ENCODE measurements around the gene RPS13. TPM values are rescaled to one million over a fixed set of nuclear protein-coding genes. Genes with fewer than 3 reads are reported as not detected.

The RPS13 gene
- 100 to 1,000 TPM; 646 to 869 (median 686) TPM for total RNA-seq
- 1,000 to 10,000 TPM; 1,212 to 1,998 TPM for polyA plus RNA-seq
- long read RNA-seq, donor 1, transcript RPS13-203 (5 exons, 664 nt), result minor isoform, 6 of 431 reads
- long read RNA-seq, donor 1, transcript RPS13-207 (2 exons, 594 nt), result minor isoform, 38 of 431 reads
- long read RNA-seq, donor 1, transcript RPS13-202 (6 exons, 646 nt), result major isoform, 381 of 431 reads
- long read RNA-seq, donor 1, partial matches to known transcripts, result 0 of 431 reads
- long read RNA-seq, donor 1, other reads (novel, unspliced or antisense), result 3 of 431 reads
- long read RNA-seq, donor 2, transcript RPS13-203 (5 exons, 664 nt), result minor isoform, 9 of 535 reads
- long read RNA-seq, donor 2, transcript RPS13-207 (2 exons, 594 nt), result minor isoform, 67 of 535 reads
- long read RNA-seq, donor 2, transcript RPS13-202 (6 exons, 646 nt), result major isoform, 452 of 535 reads
- long read RNA-seq, donor 2, partial matches to known transcripts, result 1 of 535 reads
- long read RNA-seq, donor 2, other reads (novel, unspliced or antisense), result 1 of 535 reads
- long read RNA-seq, donor 3, transcript RPS13-202 (6 exons, 646 nt), result major isoform, 90 of 100 reads
- long read RNA-seq, donor 3, partial matches to known transcripts, result 0 of 100 reads
- long read RNA-seq, donor 3, other reads (novel, unspliced or antisense), result 5 of 100 reads

DNA sequence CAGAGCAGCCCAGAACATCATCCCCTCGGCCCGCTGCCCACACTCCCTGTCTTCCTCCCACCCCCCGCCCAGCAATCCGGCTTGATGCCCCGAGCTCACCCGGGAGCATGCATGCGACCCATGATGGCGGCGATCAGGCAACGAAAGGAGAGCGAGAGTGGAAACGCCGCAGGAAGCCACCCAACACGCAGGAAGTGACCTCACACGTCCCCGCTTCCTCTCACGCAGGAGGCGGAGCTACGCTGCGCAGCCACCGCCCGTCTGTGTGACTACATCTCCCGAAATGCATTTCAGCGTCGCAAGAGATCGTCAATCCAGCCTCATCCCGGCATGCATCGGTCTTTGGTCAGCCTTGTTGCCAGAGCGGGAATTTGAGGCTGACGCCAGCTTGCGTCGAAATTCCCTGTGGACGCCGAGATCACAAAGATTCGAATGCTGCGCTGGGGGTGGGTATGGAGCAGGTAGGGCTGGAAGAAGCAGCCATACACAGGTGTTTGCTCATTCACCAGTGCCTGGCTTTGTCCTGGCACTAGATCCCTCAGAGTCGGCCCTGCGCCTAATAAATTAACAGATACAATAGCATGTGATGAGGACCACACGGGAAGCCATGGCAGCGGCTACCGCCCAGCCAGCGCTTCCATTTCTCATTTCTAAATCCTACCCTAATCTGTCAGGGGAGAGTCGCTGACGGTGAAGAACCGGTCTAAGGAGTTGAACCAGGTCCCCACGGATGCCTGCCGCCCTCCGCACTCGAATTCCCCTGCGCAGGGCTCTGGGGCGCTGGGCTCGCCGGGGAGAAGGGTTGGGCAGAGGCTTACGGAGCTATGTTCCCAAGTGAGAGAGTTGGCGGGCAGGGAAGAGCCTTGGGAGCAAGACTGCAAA lies at the start of gene RPS13:
RPS13 (minus strand) TSS at position 148 of the 882 bp plus-strand sequence; CDS start at position 122, 26 bp downstream.
- peak within 1 kb of the TSS; percentile 85 to 97 (median 94) for H3K27ac ChIP-seq
- H3K36me3 ChIP-seq, result peaks cover 0 to 38% (median 18%) of the 10 kb centered on the region in 9 donors
- intact Hi-C loops (cut with DNase I), result loop anchor here in 4 of 10 donors (2.0 to 5.0 kb wide), 2 partner anchors 130 to 199 kb away; partner anchors contain the start of genes PIK3C2A (in 4 of the 4) and NUCB2 (in 1 of the 4)
- H3K4me1 ChIP-seq, result peaks cover 12 to 39% (median 30%) of the 10 kb centered on the region in 9 donors
- DNase-seq, result peak; percentile 94 to 98
- no peaks in the 10 kb centered on the region for H3K9me3 ChIP-seq
- TF ChIP-seq, protein P1, sequence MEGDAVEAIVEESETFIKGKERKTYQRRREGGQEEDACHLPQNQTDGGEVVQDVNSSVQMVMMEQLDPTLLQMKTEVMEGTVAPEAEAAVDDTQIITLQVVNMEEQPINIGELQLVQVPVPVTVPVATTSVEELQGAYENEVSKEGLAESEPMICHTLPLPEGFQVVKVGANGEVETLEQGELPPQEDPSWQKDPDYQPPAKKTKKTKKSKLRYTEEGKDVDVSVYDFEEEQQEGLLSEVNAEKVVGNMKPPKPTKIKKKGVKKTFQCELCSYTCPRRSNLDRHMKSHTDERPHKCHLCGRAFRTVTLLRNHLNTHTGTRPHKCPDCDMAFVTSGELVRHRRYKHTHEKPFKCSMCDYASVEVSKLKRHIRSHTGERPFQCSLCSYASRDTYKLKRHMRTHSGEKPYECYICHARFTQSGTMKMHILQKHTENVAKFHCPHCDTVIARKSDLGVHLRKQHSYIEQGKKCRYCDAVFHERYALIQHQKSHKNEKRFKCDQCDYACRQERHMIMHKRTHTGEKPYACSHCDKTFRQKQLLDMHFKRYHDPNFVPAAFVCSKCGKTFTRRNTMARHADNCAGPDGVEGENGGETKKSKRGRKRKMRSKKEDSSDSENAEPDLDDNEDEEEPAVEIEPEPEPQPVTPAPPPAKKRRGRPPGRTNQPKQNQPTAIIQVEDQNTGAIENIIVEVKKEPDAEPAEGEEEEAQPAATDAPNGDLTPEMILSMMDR (IDR thresholded peaks at IDR 0.05), result no peak
- H3K4me3 ChIP-seq, result peak within 1 kb of the TSS; percentile 73 to 97 (median 88)
- no peaks in the 10 kb centered on the region for H3K27me3 ChIP-seq
- peak; percentile 97 to 100 (median 99) for ATAC-seq
- WGBS, 2 donors, result 0 to 1% methylated on average over 55 of the region's 55 CpGs

DNA sequence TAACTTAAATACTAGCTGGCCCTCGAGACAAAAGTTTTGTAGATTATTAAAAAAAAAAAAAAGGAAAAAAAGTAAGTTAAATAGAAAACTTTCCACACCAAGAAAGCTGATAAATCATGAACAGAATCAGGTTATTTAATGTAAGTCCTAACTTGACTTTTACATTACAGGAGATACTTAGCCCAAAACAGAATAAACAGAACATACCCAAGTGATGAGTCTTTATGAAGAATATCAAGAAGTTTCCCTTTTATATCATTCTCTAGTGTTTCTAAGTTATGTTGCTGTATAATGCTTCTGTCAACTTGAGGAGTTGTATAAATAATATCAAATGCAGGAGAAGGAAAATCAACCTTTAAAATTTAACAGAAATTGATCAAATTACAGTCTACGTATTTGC lies 44.5 kb upstream of the RPS13 start:
- DNase-seq (no peak), ATAC-seq (no peak)
- H3K27ac ChIP-seq, result no peak overlapping the region
- no peaks in the 10 kb centered on the region for H3K4me1 ChIP-seq
- no peaks in the 10 kb centered on the region for H3K9me3 ChIP-seq
- H3K36me3 ChIP-seq, result peaks cover 0 to 93% (median 13%) of the 10 kb centered on the region in 9 donors
- no peak overlapping the region for H3K4me3 ChIP-seq
- 97 to 100% methylated on average over 2 of the region's 2 CpGs for WGBS, 2 donors
- TF ChIP-seq, protein P1 (IDR thresholded peaks at IDR 0.05), result no peak
- intact Hi-C loops (cut with DNase I), result no loop called here
- no peaks in the 10 kb centered on the region for H3K27me3 ChIP-seq

DNA sequence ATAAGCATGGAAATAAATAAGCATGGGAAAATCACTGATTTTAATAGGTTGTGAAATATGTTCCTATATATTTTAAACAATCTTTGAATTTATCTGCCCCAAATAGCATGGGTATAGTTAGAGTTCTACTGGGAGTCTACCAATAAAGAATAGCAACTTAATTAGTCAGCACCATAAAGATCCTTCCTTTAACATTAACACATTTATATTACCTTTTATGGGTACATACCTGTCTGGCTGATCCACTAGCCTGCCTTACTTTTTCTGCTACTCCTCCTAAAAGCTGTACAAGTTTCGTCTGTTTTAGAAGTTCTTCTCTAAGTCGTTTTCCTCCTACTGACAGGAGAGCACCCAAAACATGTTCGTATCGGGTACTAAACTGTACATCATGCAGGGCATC lies 39.8 kb upstream of the RPS13 start:
- 98% methylated on average over 4 of the region's 4 CpGs for WGBS, 2 donors
- intact Hi-C loops (cut with DNase I), result loop anchor here in 1 of 10 donors (10.0 kb wide), 1 partner anchor 58 kb away; no protein-coding TSS in a partner anchor
- Histone ChIP-seq H3K4me1 (no peaks in the 10 kb centered on the region), H3K36me3 (peaks cover 0 to 100% (median 28%) of the 10 kb centered on the region in 9 donors), H3K9me3 (no peaks in the 10 kb centered on the region), H3K27ac (no peak overlapping the region), H3K4me3 (no peak overlapping the region), H3K27me3 (no peaks in the 10 kb centered on the region)
- DNase-seq (no peak), ATAC-seq (no peak)
- TF ChIP-seq, protein P1 (IDR thresholded peaks at IDR 0.05), result no peak
